Mesenchymal stem cell (in vitro differentiated cells and primary cell): ENCODE measurements around the gene MSLN.
A peak's percentile ranks its signal among the peaks of the same experiment; 100 is the strongest.

Experiments
- DNase-seq: peaks from one replicate; pipeline ENCODE4 v3.0.0-alpha.2; 2013
- H2AFZ ChIP-seq: one replicate; pipeline ENCODE4 v1.6.1; 2013; ENCODE audit warnings: low read depth, mild to moderate bottlenecking, control low read depth, inconsistent platforms, low read length, moderate library complexity
- H2AK5ac ChIP-seq: 2 replicates; pipeline ENCODE4 v1.6.1; 2013; ENCODE audit warnings: low read length, moderate library complexity, mild to moderate bottlenecking, inconsistent platforms; ENCODE audit not compliant: severe bottlenecking
- H2BK120ac ChIP-seq: one replicate; pipeline ENCODE4 v1.6.1; 2013; ENCODE audit warnings: low read depth, mild to moderate bottlenecking, inconsistent platforms, low read length, moderate library complexity
- H2BK12ac ChIP-seq, 2 experiments: one replicate each; pipeline ENCODE4 v1.6.1; 2013; ENCODE audit warnings: inconsistent platforms in 2 of 2, low read length in 2 of 2, mild to moderate bottlenecking in 2 of 2, moderate library complexity in 2 of 2, control low read depth in 1 of 2
- H2BK15ac ChIP-seq: one replicate; pipeline ENCODE4 v1.6.1; 2013; ENCODE audit warnings: mild to moderate bottlenecking, low read depth, inconsistent platforms; ENCODE audit not compliant: poor library complexity, severe bottlenecking
- H2BK5ac ChIP-seq: 2 replicates; pipeline ENCODE4 v1.6.1; 2013; ENCODE audit warnings: low read depth, mild to moderate bottlenecking, low read length, control low read depth, inconsistent platforms; ENCODE audit not compliant: poor library complexity, severe bottlenecking
- H3K14ac ChIP-seq, 2 experiments: one replicate each; pipeline ENCODE4 v1.6.1; 2013; ENCODE audit warnings: inconsistent platforms in 2 of 2, low read length in 2 of 2, control low read depth in 1 of 2, mild to moderate bottlenecking in 1 of 2, moderate library complexity in 1 of 2
- H3K18ac ChIP-seq, 2 experiments: one replicate each; pipeline ENCODE4 v1.6.1; 2013; ENCODE audit warnings: inconsistent platforms in 2 of 2, low read length in 2 of 2, control low read depth in 1 of 2, low read depth in 1 of 2, mild to moderate bottlenecking in 1 of 2
- H3K23ac ChIP-seq, 2 experiments: one replicate each; pipeline ENCODE4 v1.6.1; 2013; ENCODE audit warnings: inconsistent platforms in 2 of 2, low read length in 2 of 2, mild to moderate bottlenecking in 2 of 2, moderate library complexity in 2 of 2, control low read depth in 1 of 2
- H3K27ac ChIP-seq: 2 replicates; pipeline ENCODE4 v1.5.1; 2013; ENCODE audit warnings: mild to moderate bottlenecking, moderate library complexity, low read length, control low read depth, inconsistent platforms; ENCODE audit not compliant: poor library complexity, severe bottlenecking
- H3K27me3 ChIP-seq, 2 experiments: 2 replicates each; pipeline versions ENCODE4 v1.6.1 to v1.7.0; 2013; ENCODE audit warnings: low read length in 2 of 2, mild to moderate bottlenecking in 2 of 2, moderate library complexity in 2 of 2, control low read depth in 1 of 2, inconsistent platforms in 1 of 2; ENCODE audit not compliant: control insufficient read depth in 1 of 2, insufficient read depth in 1 of 2
- H3K36me3 ChIP-seq, 2 experiments: 2 replicates each; pipeline versions ENCODE4 v1.6.1 to v1.7.0; 2013; ENCODE audit warnings: low read length in 2 of 2, control low read depth in 1 of 2, inconsistent platforms in 1 of 2, low read depth in 1 of 2, mild to moderate bottlenecking in 1 of 2; ENCODE audit not compliant: insufficient read depth in 2 of 2, control insufficient read depth in 1 of 2
- H3K4ac ChIP-seq, 2 experiments: one replicate each; pipeline ENCODE4 v1.6.1; 2013; ENCODE audit warnings: inconsistent platforms in 2 of 2, low read length in 2 of 2, mild to moderate bottlenecking in 2 of 2, moderate library complexity in 2 of 2, control low read depth in 1 of 2, low read depth in 1 of 2
- H3K4me1 ChIP-seq: 2 replicates; pipeline ENCODE4 v1.6.1; 2013; ENCODE audit warnings: low read depth, low read length, control low read depth; ENCODE audit not compliant: control insufficient read depth, insufficient read depth
- H3K4me2 ChIP-seq: 2 replicates; pipeline ENCODE4 v1.6.1; 2013; ENCODE audit warnings: low read length, mild to moderate bottlenecking, inconsistent platforms; ENCODE audit not compliant: poor library complexity, severe bottlenecking
- H3K4me3 ChIP-seq, 2 experiments: 2 replicates each; pipeline versions ENCODE4 v1.5.1 to v1.7.0; 2013; ENCODE audit warnings: low read length in 2 of 2, mild to moderate bottlenecking in 2 of 2, control low read depth in 1 of 2, low read depth in 1 of 2; ENCODE audit not compliant: insufficient read depth in 1 of 2
- H3K79me1 ChIP-seq: replicated peaks from 2 replicates; pipeline ENCODE4 v1.6.1; 2013; ENCODE audit warnings: mild to moderate bottlenecking, control low read depth, low read length, inconsistent platforms; ENCODE audit not compliant: poor library complexity, severe bottlenecking
- H3K9ac ChIP-seq: 2 replicates; pipeline ENCODE4 v1.7.0; 2013; ENCODE audit warnings: mild to moderate bottlenecking, low read length, moderate library complexity
- H3K9me3 ChIP-seq: 2 replicates; pipeline ENCODE4 v1.7.0; 2013; ENCODE audit warnings: mild to moderate bottlenecking, low read length; ENCODE audit not compliant: control insufficient read depth
- H4K8ac ChIP-seq: one replicate; pipeline ENCODE4 v1.6.1; 2013; ENCODE audit warnings: inconsistent platforms, mild to moderate bottlenecking, low read length, moderate library complexity
- H4K91ac ChIP-seq: one replicate; pipeline ENCODE4 v1.6.1; 2013; ENCODE audit warnings: mild to moderate bottlenecking, low read length, inconsistent platforms
- WGBS: methylation state at CpG from one replicate; pipeline ENCODE4 v1.1.7; 2013; ENCODE audit warnings: mixed read lengths; 5-methylcytosine and 5-hydroxymethylcytosine counted together

The MSLN gene

DNA sequence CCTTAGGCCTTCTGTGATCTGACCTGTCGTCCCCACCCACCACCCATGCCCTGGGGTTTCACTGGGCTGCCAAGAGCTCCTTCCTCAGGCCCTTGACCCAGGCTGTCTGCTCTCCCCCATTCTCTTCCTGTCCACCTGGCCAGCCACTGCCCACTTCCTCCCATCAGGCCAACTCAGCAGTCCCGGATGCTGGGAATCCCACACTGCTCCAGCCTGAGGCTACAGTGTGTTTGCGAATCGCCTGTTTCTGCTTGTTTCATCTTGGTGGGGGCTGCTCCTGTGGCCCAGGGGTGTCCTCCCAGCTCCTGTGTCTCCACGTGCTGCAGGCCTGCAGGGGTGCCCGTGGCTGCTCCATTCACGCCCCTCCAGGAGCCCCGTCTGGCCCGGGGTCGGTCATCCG, 46.5 kb upstream of the MSLN start:
- no peak overlapping the region for H3K18ac ChIP-seq
- no peak overlapping the region for H2AFZ ChIP-seq
- no peak overlapping the region for H3K4ac ChIP-seq
- peaks cover 12 to 24% of the 10 kb centered on the region in 2 experiments for H3K27me3 ChIP-seq
- H3K9me3 ChIP-seq: no peaks in the 10 kb centered on the region
- no peak overlapping the region for H2BK120ac ChIP-seq
- peaks cover 0 to 22% of the 10 kb centered on the region in 2 experiments for H3K36me3 ChIP-seq
- H4K91ac ChIP-seq: peak overlapping the region; percentile 35
- no peak overlapping the region for H3K23ac ChIP-seq
- H3K4me2 ChIP-seq: no peak overlapping the region
- WGBS: 84% methylated on average over 11 of the region's 11 CpGs
- DNase-seq: no peak
- no peak overlapping the region for H3K27ac ChIP-seq
- peaks cover 59% of the 10 kb centered on the region for H3K4me1 ChIP-seq
- H4K8ac ChIP-seq: no peak overlapping the region
- no peak overlapping the region for H2BK5ac ChIP-seq
- no peak overlapping the region for H3K14ac ChIP-seq
- peak overlapping the region; percentile 41 for H2BK15ac ChIP-seq
- H3K4me3 ChIP-seq: no peak overlapping the region
- H3K9ac ChIP-seq: no peak overlapping the region
- H2AK5ac ChIP-seq: no peak overlapping the region
- H3K79me1 ChIP-seq: peaks cover 18% of the 10 kb centered on the region
- H2BK12ac ChIP-seq: peak overlapping the region in 1 of 2 experiments; percentile 84

- Histone ChIP-seq H4K91ac (peak within 1 kb of the TSS; percentile 60), H3K27ac (peak within 1 kb of the TSS; percentile 13), H3K18ac (peak within 1 kb of the TSS in 1 of 2 experiments; percentile 74), H3K27me3 (peaks cover 5 to 16% of the 10 kb centered on the region in 2 experiments), H3K4me1 (peaks cover 61% of the 10 kb centered on the region), H3K36me3 (peaks cover 0 to 22% of the 10 kb centered on the region in 2 experiments), H3K9me3 (no peaks in the 10 kb centered on the region), H3K9ac (peak within 1 kb of the TSS; percentile 65), H2BK12ac (peak within 1 kb of the TSS in 1 of 2 experiments; percentile 84), H2BK5ac (no peak within 1 kb of the TSS), H2AK5ac (peak within 1 kb of the TSS; percentile 44), H3K4me3 (peak within 1 kb of the TSS; percentile 63 to 75), H2BK15ac (peak within 1 kb of the TSS; percentile 41), H4K8ac (peak within 1 kb of the TSS; percentile 21), H3K23ac (peak within 1 kb of the TSS in 1 of 2 experiments; percentile 67), H3K4ac (peak within 1 kb of the TSS in 1 of 2 experiments; percentile 34), H2BK120ac (peak within 1 kb of the TSS; percentile 50), H3K79me1 (peaks cover 21% of the 10 kb centered on the region), H3K4me2 (peak within 1 kb of the TSS; percentile 97), H2AFZ (peak within 1 kb of the TSS; percentile 36), H3K14ac (peak within 1 kb of the TSS in 1 of 2 experiments; percentile 96)
- DNase-seq: peak; percentile 89
- WGBS: 24% methylated on average over 40 of the region's 108 CpGs
These were observed 45.7 kb upstream of the MSLN start, which contains the start of gene METRN for GRCh38 chr16:714558-715476. METRN (plus strand) TSS chr16:715118; CDS start chr16:715290, 172 bp downstream.

- peak overlapping the region in 1 of 2 experiments; percentile 71 for H3K18ac ChIP-seq
- H4K8ac ChIP-seq: no peak overlapping the region
- H3K14ac ChIP-seq: peak overlapping the region in 1 of 2 experiments; percentile 96
- peak overlapping the region in 1 of 2 experiments; percentile 67 for H3K23ac ChIP-seq
- peaks cover 26% of the 10 kb centered on the region for H3K79me1 ChIP-seq
- peak overlapping the region; percentile 65 for H3K9ac ChIP-seq
- H3K4me1 ChIP-seq: peaks cover 62% of the 10 kb centered on the region
- peak overlapping the region in 1 of 2 experiments; percentile 45 for H2BK12ac ChIP-seq
- WGBS: 16% methylated on average over 24 of the region's 74 CpGs
- peak overlapping the region; percentile 63 to 75 for H3K4me3 ChIP-seq
- peak; percentile 30 for DNase-seq
- peaks cover 0 to 8% of the 10 kb centered on the region in 2 experiments for H3K27me3 ChIP-seq
- H2BK120ac ChIP-seq: peak overlapping the region; percentile 50
- no peak overlapping the region for H2BK15ac ChIP-seq
- H2AFZ ChIP-seq: peak overlapping the region; percentile 36
- peak overlapping the region; percentile 43 for H4K91ac ChIP-seq
- H3K36me3 ChIP-seq: peaks cover 0 to 22% of the 10 kb centered on the region in 2 experiments
- H2AK5ac ChIP-seq: no peak overlapping the region
- no peak overlapping the region for H2BK5ac ChIP-seq
- H3K4me2 ChIP-seq: peak overlapping the region; percentile 97
- peak overlapping the region; percentile 13 for H3K27ac ChIP-seq
- H3K4ac ChIP-seq: peak overlapping the region in 1 of 2 experiments; percentile 34
- no peaks in the 10 kb centered on the region for H3K9me3 ChIP-seq
These were observed 44.9 kb upstream of the MSLN start for GRCh38 chr16:715477-716199.
